HG02870 (cell line): Measurements from ENCODE around the gene KCNMB2.

Source experiments
- ATAC-seq: cut with Tn5 transposase; IDR thresholded peaks from one replicate; pipeline ENCODE4 v1.9.1; 2021; ENCODE audit warnings: mild to moderate bottlenecking, moderate library complexity; ENCODE audit not compliant: unreplicated experiment

The KCNMB2 gene

GRCh38 chr3:178634975-178635374, 98.7 kb downstream of the KCNMB2 start:
- ATAC-seq = no peak

- ATAC-seq = peak; percentile 80
Measured at GRCh38 chr3:178637802-178638201, 101.6 kb downstream of the KCNMB2 start.

DNA sequence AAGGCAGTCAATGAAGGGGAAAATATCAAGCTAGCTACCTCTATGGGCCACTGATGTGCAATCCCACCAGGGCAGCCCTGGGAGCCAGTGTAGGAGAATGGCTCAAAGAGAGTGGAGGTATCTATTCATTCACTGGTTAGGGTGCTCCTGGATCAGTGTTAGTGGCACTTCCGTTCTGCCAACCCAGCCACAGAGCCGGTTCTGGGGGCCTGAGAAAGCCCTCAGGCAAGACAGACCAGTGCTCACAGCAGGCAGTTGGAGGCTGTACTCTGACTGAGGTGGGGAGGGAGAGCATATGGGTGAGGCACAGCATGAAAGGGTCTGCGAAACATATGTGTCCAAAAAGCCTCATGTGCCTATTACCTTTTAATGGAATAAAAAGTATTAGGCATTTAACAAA, 109.3 kb downstream of the KCNMB2 start:
- ATAC-seq = no peak

GRCh38 chr3:178646186-178646862, 110.1 kb downstream of the KCNMB2 start:
- ATAC-seq = no peak

DNA sequence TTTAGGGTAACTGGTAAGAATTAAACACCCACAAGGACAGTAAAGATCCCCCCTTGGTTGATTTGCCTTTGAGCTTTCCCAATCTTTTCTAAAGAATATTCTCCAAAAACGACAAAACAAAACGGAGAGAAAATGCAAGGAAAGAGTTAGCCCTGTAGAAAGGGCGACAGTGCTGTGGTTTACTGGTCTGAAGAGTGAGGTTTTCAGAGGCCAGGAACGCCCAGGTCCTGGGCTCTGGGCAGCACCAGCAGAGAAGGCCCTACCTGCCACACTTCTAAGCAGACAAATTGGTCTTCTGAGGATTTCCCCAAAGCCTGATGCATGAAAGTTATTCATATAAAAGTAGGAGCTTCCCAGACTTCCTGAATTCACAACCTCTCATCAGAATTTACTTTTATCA, 119.3 kb downstream of the KCNMB2 start:
- ATAC-seq = no peak

GRCh38 chr3:178658694-178659325, 122.6 kb downstream of the KCNMB2 start:
- ATAC-seq = no peak

- no peak for ATAC-seq
Measured at GRCh38 chr3:178663201-178663934, 127.1 kb downstream of the KCNMB2 start.

DNA sequence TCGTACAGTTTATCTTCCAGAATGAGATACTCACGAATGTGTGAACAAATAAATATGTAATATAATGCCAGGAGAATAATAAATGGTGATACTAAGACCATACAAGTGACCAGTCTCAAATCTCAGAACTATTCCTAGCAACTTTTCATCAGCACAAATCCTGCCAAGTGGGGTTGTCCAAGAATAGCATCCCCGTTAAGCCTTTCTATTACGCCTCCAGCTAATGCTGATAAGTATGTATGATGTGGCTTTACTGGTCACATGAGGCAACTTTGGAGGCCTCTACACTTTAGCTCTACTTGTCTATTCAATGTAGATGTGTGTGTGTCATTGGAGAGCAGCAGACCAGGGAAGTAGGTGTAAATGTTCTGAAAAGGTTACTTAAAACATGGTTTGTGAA, 129.5 kb downstream of the KCNMB2 start:
- no peak for ATAC-seq

DNA sequence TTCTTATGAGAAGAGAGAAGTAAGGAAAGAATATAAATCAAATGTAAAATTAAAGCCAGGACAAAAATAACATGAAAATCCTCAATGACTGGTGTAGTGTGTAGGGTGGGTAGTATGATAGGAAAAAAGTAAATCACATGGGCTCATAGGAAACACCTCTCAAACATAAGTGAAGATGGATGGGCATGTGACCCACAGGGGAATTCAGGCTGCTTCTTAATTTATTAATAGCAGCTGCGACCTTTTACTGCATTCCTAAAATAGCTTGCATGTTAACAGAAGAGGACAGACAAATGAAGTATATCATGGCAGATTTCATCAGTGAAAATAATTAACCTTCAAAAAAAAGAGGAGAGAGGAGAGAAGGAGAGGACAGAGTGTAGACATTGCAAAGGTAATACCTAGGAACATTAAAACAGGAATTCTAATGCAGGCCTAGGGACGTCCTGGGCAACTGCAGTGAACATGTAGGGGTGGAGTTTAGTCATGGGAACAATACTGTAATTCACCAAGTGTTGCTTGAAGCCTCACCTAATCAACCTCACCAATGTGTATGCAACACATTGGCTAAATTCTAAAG, 132.9 kb downstream of the KCNMB2 start:
- no peak for ATAC-seq

DNA sequence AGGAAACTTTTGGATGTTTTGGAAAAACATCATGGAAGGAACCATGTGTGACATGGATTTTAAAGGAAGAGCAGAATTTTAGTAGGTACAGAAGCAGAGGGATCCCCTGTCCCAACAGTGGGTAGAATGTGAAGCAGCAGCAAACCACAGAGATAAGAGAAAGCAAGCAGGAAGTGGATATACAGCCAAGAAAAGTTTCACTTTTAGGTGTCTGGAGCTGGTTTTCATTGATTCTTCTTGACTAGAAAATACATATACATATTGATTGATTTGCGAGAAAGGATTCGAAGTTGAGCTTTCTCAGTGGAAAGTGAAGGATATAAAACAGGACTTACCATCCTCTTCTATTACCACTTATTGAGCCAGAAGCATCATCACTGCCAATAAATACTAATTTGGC, 133.5 kb downstream of the KCNMB2 start:
- ATAC-seq = peak; percentile 42

DNA sequence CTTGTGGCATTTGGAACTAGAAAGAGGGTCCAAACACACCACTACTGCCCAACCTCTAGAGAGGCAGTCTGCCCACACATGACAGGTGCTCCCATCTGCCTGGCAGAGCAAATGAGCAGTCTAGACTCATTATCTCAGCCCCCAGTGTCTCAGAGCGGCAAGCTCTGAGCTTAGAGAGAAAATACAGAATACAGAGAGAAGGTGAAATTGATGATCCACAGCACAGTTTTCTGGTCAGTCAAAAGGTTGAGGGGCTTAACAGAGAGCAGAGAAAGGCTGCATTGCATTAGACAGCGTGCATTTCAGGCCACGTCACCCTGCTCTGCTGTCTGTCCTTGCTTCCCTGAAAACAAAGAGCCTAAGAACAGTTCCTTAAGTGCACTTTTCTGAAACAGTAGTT, 135.1 kb downstream of the KCNMB2 start:
- ATAC-seq = peak; percentile 27

GRCh38 chr3:178671791-178672190, 135.6 kb downstream of the KCNMB2 start:
- ATAC-seq = peak; percentile 42

- no peak for ATAC-seq
Measured at GRCh38 chr3:178672275-178672674, 136.0 kb downstream of the KCNMB2 start.

- no peak for ATAC-seq
Measured at GRCh38 chr3:178673529-178673928, 137.3 kb downstream of the KCNMB2 start.

DNA sequence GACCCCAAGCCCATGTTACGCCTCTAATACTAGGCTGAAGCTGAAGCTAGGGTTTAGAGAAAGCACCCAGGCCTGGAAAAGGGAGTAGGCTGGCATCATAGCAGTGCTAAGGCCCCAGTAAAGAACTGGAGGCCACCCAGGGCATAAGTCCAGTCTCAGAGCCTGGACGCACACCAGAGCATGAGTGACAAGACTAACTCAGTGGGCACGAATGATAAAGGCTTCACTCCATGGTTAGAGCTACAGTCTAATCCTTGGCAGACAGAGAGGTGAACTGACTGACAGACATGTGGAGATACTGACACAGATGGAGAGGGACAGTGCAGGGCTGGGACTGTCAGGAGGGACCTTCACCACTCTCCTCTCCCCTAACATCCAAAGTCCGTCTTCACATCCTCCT, 139.8 kb downstream of the KCNMB2 start:
- ATAC-seq = no peak

- ATAC-seq = peak; percentile 78
Measured at GRCh38 chr3:178676942-178677790, 140.9 kb downstream of the KCNMB2 start.

- no peak for ATAC-seq
Measured at GRCh38 chr3:178677961-178678360, 141.7 kb downstream of the KCNMB2 start.

GRCh38 chr3:178680037-178680436, 143.8 kb downstream of the KCNMB2 start:
- ATAC-seq = no peak

DNA sequence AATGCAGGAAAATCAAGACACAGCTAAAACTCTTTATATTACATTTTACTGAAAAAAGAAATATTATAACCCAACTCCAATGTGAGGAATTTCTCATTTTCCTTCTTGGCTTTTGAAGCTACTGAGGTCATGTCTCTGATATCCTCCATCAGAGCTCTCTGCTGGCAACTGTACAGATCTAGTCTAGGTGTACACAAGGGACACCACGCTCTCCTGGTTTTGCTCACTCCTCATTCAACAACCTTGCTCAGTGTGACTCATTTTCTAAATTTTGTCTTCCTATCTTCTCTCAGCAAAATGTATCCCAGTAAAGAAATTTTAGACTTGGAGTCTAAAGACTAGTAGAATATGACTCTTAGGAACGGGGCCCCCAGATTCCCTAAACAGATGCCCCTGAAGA, 144.3 kb downstream of the KCNMB2 start:
- ATAC-seq = no peak

GRCh38 chr3:178684881-178685590, 148.8 kb downstream of the KCNMB2 start:
- ATAC-seq = no peak
